ENCODE measurements around the gene PI4KA.

The PI4KA gene

DNA sequence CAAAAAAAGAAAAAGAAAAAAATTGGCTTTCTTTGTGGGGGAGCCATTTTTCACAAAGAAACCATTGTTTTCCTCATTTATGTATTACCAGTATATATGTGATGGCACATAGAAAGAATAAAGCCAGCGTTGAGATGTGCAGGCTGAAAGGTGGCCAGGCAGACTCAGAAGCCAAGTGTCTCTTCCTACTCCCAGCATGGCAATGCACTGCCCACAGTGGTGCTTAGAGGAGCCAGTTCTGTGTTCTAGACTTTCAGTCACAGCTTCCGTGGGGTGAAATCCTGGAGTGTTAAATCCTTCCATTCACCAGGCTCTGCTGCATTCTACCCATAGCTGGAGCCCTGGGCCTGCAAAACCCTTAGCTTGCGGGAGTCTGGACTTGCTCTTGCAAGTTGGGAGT, 19.1 kb upstream of the PI4KA start:
- Histone ChIP-seq H3K4me3 (ENCODE audit: low read length) (no peak overlapping the region), H3K9me3 (ENCODE audit: control insufficient read depth, low read length) (no peaks in the 10 kb centered on the region), H3K27me3 (replicated peaks; ENCODE audit: control insufficient read depth, insufficient read depth, low read length) (no peaks in the 10 kb centered on the region), H3K36me3 (ENCODE audit: control insufficient read depth, insufficient read depth, low read length, severe bottlenecking) (peaks cover 42% of the 10 kb centered on the region), H3K9ac (ENCODE audit: low read length) (no peak overlapping the region), H3K4me1 (ENCODE audit: control insufficient read depth, insufficient read depth, low read length) (no peaks in the 10 kb centered on the region)
- no peak for DNase-seq (ENCODE audit: low read depth)

DNA sequence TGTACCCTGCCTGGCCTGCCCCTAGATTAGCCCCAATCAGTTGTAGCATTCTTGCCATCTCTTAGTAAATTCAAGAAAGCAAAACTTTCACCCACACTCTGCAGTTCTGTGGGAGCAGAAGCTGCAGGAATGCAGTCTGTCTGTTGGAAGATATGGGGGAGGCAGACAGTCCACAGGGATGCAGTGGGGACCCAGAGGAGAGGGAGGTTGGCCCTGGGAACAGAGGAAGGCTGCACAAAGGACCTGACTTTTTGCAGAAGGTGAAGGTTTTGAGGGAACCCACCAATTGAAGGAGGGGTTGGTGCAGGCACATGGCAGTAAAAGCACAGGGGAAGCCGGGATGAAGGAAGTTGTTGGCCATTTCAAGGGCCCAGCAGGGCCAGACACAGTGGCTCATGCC, 16.7 kb upstream of the PI4KA start:
- no peaks in the 10 kb centered on the region for H3K27me3 ChIP-seq (replicated peaks; ENCODE audit: control insufficient read depth, insufficient read depth, low read length)
- peaks cover 39% of the 10 kb centered on the region for H3K36me3 ChIP-seq (ENCODE audit: control insufficient read depth, insufficient read depth, low read length, severe bottlenecking)
- no peaks in the 10 kb centered on the region for H3K9me3 ChIP-seq (ENCODE audit: control insufficient read depth, low read length)
- no peaks in the 10 kb centered on the region for H3K4me1 ChIP-seq (ENCODE audit: control insufficient read depth, insufficient read depth, low read length)
- DNase-seq (ENCODE audit: low read depth) = no peak
- H3K4me3 ChIP-seq (ENCODE audit: low read length) = no peak overlapping the region
- no peak overlapping the region for H3K9ac ChIP-seq (ENCODE audit: low read length)

DNA sequence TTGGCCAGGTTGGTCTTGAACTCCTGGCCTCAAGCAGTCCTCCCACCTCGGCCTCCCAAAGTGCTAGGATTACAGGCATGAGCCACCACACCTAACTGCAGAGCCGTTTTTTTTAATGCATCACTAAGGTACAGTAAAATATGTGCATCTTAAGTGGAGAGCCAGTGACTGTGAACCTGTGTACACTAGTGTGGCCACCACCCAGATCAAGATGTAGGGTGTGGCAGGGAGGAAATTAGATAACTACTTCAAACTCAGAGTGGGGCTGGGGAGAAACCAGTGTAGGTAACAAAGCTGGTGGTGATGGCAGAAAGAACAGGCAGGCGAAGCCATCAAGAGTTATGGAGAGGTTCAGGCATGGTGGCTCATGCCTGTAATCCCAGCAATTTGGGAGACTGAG, 14.6 kb upstream of the PI4KA start:
- Histone ChIP-seq H3K9me3 (ENCODE audit: control insufficient read depth, low read length) (no peaks in the 10 kb centered on the region), H3K27me3 (replicated peaks; ENCODE audit: control insufficient read depth, insufficient read depth, low read length) (no peaks in the 10 kb centered on the region), H3K4me1 (ENCODE audit: control insufficient read depth, insufficient read depth, low read length) (no peaks in the 10 kb centered on the region), H3K9ac (ENCODE audit: low read length) (no peak overlapping the region), H3K4me3 (ENCODE audit: low read length) (no peak overlapping the region), H3K36me3 (ENCODE audit: control insufficient read depth, insufficient read depth, low read length, severe bottlenecking) (peaks cover 41% of the 10 kb centered on the region)
- no peak for DNase-seq (ENCODE audit: low read depth)

DNA sequence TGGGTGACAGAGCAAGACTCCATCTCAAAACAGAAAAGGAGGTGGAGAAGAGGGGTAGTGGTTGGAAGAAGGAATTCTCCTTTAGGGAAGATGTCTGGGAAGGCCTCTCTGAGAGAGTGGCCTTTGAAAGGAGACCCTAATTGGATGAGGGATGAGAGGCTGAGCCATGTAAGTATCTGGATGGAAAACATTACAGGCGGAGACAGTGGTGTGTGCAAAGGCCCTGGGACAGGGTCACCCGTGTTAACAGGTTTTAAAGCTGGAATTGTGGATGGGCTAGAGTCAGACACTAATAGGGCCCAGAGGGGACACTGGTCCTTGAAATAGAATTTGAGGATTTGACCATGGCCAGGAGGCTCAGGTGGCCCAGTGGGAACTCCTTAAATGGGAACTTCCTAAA, 10.6 kb upstream of the PI4KA start:
- no peaks in the 10 kb centered on the region for H3K9me3 ChIP-seq (ENCODE audit: control insufficient read depth, low read length)
- H3K27me3 ChIP-seq (replicated peaks; ENCODE audit: control insufficient read depth, insufficient read depth, low read length) = no peaks in the 10 kb centered on the region
- no peak for DNase-seq (ENCODE audit: low read depth)
- peaks cover 20% of the 10 kb centered on the region for H3K36me3 ChIP-seq (ENCODE audit: control insufficient read depth, insufficient read depth, low read length, severe bottlenecking)
- no peak overlapping the region for H3K9ac ChIP-seq (ENCODE audit: low read length)
- H3K4me1 ChIP-seq (ENCODE audit: control insufficient read depth, insufficient read depth, low read length) = peaks cover 17% of the 10 kb centered on the region
- no peak overlapping the region for H3K4me3 ChIP-seq (ENCODE audit: low read length)

DNA sequence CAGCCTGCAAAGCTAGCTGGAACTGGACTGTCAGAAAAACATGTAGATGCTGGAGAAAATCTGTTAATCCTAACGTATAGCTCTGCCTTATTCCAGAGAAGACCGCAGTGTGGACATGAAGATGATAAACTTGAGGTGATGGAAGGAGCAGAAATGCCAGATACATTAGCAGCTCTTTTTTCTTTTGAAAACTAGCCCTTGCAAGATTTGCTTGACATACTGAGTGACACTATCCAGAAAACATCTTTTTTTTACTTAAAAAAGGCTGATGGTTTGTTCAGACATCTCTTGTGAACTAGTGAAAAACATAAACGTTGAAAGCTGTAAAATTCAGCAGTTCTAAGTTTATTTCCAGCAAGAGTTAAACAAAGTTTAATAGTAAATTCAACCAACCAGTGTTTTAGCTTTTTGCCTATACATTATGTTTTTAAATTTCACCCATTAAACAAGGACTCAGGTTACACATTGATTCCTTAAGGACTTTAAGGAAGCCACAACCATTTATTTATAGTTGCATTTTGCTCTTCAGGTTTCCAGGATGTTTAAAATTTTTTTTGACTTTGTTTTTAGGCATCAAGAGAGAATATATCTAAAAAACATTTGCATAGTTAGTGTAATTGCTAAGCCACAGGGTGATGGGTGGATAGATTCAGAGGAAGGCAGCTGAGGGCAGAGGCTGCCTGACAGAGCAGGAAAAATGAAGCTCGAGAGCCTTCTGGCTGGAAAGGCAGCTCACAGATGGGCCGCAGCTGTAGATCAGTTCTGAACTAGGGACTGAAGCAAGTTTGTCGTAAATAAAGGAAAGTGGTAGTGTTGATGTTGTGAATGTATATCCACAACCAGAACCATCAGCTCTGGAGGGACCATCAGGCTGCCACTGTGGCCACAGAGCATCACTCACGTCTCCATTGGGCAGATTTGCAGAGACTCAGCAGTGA, 9.7 kb upstream of the PI4KA start:
- Histone ChIP-seq H3K9me3 (ENCODE audit: control insufficient read depth, low read length) (no peaks in the 10 kb centered on the region), H3K9ac (ENCODE audit: low read length) (peak overlapping the region; percentile 53), H3K36me3 (ENCODE audit: control insufficient read depth, insufficient read depth, low read length, severe bottlenecking) (peaks cover 17% of the 10 kb centered on the region), H3K27me3 (replicated peaks; ENCODE audit: control insufficient read depth, insufficient read depth, low read length) (no peaks in the 10 kb centered on the region), H3K4me1 (ENCODE audit: control insufficient read depth, insufficient read depth, low read length) (peaks cover 17% of the 10 kb centered on the region), H3K4me3 (ENCODE audit: low read length) (no peak overlapping the region)
- no peak for DNase-seq (ENCODE audit: low read depth)

DNA sequence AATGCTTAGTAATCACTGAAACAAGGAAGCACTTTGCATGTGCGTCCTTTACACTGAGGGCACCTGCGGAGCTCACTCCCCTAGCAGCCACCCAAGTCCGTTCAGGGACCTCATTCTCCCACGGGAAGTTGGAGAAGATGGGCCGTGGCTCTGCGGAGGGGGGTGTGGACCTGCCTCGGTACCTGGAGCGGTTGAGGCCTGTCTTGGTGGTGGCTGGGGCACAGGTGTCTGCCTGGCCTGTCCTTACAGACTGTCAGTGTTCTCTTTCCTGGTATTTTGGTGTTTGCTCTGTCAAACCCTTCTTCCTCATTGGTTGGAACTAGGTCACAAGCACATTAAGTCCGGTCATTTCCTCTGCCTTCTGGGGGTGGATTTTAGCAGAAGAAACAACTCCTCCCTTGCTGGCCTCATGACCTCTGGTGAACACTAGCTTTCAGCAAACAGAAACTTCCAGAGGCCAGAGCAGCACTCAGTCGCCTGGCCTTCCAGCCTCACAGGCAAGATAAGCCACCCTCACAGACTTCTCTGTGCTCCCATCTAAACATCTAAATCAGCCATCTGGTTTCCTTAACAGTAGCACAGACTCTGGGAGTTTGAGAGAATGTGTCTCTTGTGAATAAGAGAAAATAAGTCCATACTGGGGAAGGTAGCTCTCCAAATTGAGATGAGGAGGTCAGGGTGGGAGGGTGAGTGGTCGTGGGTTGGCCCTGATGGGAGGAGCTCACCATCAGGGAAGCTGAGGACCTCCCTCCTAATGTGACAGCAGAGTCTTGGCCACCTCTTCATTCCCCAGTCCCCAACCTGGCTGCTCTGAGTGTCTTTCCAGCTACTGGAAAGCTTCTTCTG, 8.8 kb upstream of the PI4KA start:
- peaks cover 17% of the 10 kb centered on the region for H3K4me1 ChIP-seq (ENCODE audit: control insufficient read depth, insufficient read depth, low read length)
- no peaks in the 10 kb centered on the region for H3K27me3 ChIP-seq (replicated peaks; ENCODE audit: control insufficient read depth, insufficient read depth, low read length)
- no peak for DNase-seq (ENCODE audit: low read depth)
- H3K4me3 ChIP-seq (ENCODE audit: low read length) = no peak overlapping the region
- H3K9ac ChIP-seq (ENCODE audit: low read length) = peak overlapping the region; percentile 53
- H3K9me3 ChIP-seq (ENCODE audit: control insufficient read depth, low read length) = no peaks in the 10 kb centered on the region
- H3K36me3 ChIP-seq (ENCODE audit: control insufficient read depth, insufficient read depth, low read length, severe bottlenecking) = peaks cover 12% of the 10 kb centered on the region

DNA sequence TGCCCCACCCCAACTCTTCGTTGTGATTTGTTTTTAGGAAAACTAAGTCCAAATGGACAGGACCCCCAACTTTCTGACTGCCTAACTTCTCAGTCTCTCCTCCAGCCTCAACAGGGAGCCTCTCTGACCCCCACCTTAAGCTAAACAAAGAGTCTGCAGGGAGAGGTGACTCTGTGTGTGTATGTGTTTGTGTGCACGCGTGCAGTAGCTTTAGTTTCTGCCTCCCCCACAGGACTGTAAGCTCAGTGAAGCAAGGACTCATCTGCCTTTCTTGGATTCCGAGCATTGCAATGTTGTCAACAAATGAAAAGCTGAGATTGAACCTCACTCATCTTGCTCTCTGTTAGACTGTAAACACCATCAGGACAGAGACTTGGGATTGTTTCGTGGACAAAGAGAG, 8.1 kb upstream of the PI4KA start:
- peaks cover 17% of the 10 kb centered on the region for H3K4me1 ChIP-seq (ENCODE audit: control insufficient read depth, insufficient read depth, low read length)
- no peak for DNase-seq (ENCODE audit: low read depth)
- H3K9ac ChIP-seq (ENCODE audit: low read length) = peak overlapping the region; percentile 13
- H3K9me3 ChIP-seq (ENCODE audit: control insufficient read depth, low read length) = no peaks in the 10 kb centered on the region
- no peak overlapping the region for H3K4me3 ChIP-seq (ENCODE audit: low read length)
- peaks cover 12% of the 10 kb centered on the region for H3K36me3 ChIP-seq (ENCODE audit: control insufficient read depth, insufficient read depth, low read length, severe bottlenecking)
- no peaks in the 10 kb centered on the region for H3K27me3 ChIP-seq (replicated peaks; ENCODE audit: control insufficient read depth, insufficient read depth, low read length)

DNA sequence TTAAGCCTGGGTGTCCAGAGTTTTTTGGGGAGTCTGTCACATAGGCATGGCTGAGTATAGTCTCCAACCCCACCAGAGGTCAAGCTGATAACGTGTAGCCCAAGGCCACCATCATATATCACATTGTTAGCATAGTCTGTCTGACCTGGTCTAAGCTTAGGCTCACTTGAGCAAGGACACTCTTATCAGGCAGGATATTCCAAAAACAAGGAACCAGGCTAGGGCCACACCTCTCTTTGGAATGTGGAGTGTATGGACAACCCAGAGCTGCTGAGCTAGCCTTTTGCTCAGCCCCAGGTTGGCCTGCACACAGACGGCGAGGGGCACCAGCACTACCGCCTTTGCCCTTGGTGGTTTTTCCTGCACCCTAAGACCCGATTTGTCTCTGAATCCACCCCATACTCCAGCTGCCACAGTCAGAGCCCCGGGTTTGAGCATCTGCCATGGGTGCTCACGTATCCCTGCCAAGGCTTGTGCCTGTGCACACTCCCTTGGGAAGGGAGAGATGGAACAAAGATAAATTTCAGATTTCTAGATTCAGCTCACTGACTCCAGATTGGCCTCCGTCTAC, 7.3 kb upstream of the PI4KA start:
- no peak for DNase-seq (ENCODE audit: low read depth)
- Histone ChIP-seq H3K27me3 (replicated peaks; ENCODE audit: control insufficient read depth, insufficient read depth, low read length) (no peaks in the 10 kb centered on the region), H3K9me3 (ENCODE audit: control insufficient read depth, low read length) (no peaks in the 10 kb centered on the region), H3K4me3 (ENCODE audit: low read length) (no peak overlapping the region), H3K9ac (ENCODE audit: low read length) (no peak overlapping the region), H3K36me3 (ENCODE audit: control insufficient read depth, insufficient read depth, low read length, severe bottlenecking) (peaks cover 9% of the 10 kb centered on the region), H3K4me1 (ENCODE audit: control insufficient read depth, insufficient read depth, low read length) (peaks cover 17% of the 10 kb centered on the region)

DNA sequence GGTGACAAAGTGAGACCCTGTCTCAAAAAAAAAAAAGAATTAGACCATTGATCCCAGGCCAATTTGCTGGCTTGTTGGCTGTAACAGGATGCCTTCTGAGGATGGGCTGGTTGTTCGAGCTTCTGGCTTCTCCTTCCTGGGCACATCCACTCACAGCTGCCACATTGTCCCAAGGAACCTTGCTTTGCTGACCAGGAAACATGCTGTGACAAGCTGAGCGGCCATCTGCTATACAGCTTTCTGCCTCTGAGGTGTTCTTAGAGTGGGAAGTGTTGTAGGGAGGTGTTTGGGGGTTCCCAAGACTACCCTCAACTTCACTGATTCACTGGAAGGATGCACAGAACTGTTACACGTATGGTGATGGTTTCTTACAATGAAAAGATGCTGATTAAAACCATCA, 6.7 kb upstream of the PI4KA start:
- H3K4me3 ChIP-seq (ENCODE audit: low read length) = no peak overlapping the region
- H3K9ac ChIP-seq (ENCODE audit: low read length) = no peak overlapping the region
- H3K36me3 ChIP-seq (ENCODE audit: control insufficient read depth, insufficient read depth, low read length, severe bottlenecking) = peaks cover 2% of the 10 kb centered on the region
- peaks cover 17% of the 10 kb centered on the region for H3K4me1 ChIP-seq (ENCODE audit: control insufficient read depth, insufficient read depth, low read length)
- no peaks in the 10 kb centered on the region for H3K9me3 ChIP-seq (ENCODE audit: control insufficient read depth, low read length)
- H3K27me3 ChIP-seq (replicated peaks; ENCODE audit: control insufficient read depth, insufficient read depth, low read length) = no peaks in the 10 kb centered on the region
- no peak for DNase-seq (ENCODE audit: low read depth)

DNA sequence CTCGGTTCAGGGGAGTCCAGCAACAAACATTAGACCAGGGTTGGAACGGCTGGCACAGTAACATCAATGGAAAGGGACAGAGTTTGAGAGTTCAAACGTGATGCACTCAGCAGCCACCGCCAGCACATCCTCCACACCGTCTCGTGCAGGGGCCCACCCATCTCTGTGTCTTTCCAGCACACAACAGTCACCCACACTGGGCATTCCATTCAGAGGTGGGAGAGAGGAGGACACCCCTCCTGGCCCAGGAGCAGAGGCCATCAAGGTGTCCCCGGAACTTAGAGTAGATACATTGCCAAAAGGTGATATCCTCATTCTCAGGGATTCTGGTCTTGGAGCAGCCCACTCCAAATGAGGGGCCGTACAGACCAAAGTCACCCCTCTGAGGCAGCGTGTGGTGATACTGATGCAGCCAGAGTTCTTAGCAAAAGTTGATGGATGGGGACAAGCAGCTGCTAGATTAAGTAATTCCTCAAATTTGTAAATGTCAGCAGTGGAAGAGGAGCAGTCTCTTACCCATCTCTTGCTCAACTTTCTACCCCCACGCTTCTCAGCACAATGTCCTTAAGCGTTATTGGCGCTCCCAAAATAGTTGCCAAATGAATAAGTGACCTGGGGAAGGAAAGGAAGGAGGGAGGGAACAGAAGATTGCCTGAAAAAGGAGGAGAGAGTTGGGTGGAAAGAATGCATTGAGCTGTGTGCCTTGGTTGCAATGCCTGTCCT, 5.7 kb upstream of the PI4KA start:
- H3K4me3 ChIP-seq (ENCODE audit: low read length) = no peak overlapping the region
- H3K9ac ChIP-seq (ENCODE audit: low read length) = no peak overlapping the region
- DNase-seq (ENCODE audit: low read depth) = no peak

DNA sequence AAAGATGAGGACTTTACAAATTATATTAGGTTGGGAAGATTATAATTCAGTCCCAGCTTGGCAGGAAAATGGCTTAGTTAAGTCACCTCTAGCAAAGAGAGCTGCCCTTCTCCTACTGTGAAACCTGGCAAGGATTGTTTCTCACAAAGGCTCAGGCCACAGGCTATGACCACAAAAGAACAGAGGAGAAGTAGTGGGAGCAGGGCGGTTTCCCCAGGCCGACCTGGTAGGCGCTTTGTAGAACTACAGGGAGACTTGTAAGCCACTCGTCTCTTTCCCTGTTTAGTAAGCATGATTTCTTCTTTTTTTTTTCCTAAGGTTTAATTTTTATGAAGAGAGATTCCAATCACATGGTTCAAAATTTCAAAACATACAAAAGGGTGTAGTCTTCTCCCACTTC, 4.8 kb upstream of the PI4KA start:
- Histone ChIP-seq H3K4me3 (ENCODE audit: low read length) (no peak overlapping the region), H3K9me3 (ENCODE audit: control insufficient read depth, low read length) (no peaks in the 10 kb centered on the region), H3K4me1 (ENCODE audit: control insufficient read depth, insufficient read depth, low read length) (peaks cover 24% of the 10 kb centered on the region), H3K27me3 (replicated peaks; ENCODE audit: control insufficient read depth, insufficient read depth, low read length) (no peaks in the 10 kb centered on the region), H3K36me3 (ENCODE audit: control insufficient read depth, insufficient read depth, low read length, severe bottlenecking) (no peaks in the 10 kb centered on the region), H3K9ac (ENCODE audit: low read length) (no peak overlapping the region)
- no peak for DNase-seq (ENCODE audit: low read depth)

More for the DNA sequence above, 5.7 kb upstream of the PI4KA start:
- H3K27me3 ChIP-seq (replicated peaks; ENCODE audit: control insufficient read depth, insufficient read depth, low read length) = no peaks in the 10 kb centered on the region
- H3K36me3 ChIP-seq (ENCODE audit: control insufficient read depth, insufficient read depth, low read length, severe bottlenecking) = no peaks in the 10 kb centered on the region
- H3K9me3 ChIP-seq (ENCODE audit: control insufficient read depth, low read length) = no peaks in the 10 kb centered on the region
- peaks cover 23% of the 10 kb centered on the region for H3K4me1 ChIP-seq (ENCODE audit: control insufficient read depth, insufficient read depth, low read length)
